Panc1 (cell line): ENCODE measurements around the gene PFKM. TPM values are rescaled to one million over a fixed set of nuclear protein-coding genes. Genes with fewer than 3 reads are reported as not detected.
A peak's percentile ranks its signal among the peaks of the same experiment; 100 is the strongest.

Experiments
- ATAC-seq: fragments of 200-7000 bp; cut with Tn5 transposase; 2 replicates; pipeline ENCODE4 v1.9.1; 2020; ENCODE audit warnings: mild to moderate bottlenecking, moderate library complexity
- BruUV-seq: library from RNA; stranded (reverse); fragments of 400-500 nt; replicated peaks from 2 replicates; lab custom pipeline; 2021; lab: Mats Ljungman, UMichigan
- CTCF ChIA-PET: fragments of 300-600 bp; sonication (Branson Sonifier 250); formaldehyde crosslinking; loops from one replicate; lab custom pipeline; 2022; ENCODE audit warnings: antibody characterized with exemption; lab: Charles Lee
- POLR2A ChIA-PET: fragments of 300-600 bp; sonication (Branson Sonifier 250); formaldehyde crosslinking; loops from one replicate; lab custom pipeline; 2022; ENCODE audit warnings: antibody characterized with exemption; lab: Charles Lee
- DNase-seq: peaks from one replicate; pipeline ENCODE4 v3.0.0-alpha.2; 2010; ENCODE audit warnings: low read depth, low spot score
- H3K27ac ChIP-seq: 2 replicates; pipeline ENCODE4 v1.5.1; 2011; ENCODE audit warnings: mild to moderate bottlenecking, low read length, inconsistent platforms
- H3K27me3 ChIP-seq: fragments of 200-500 bp; sonication (Bioruptor generic); 2 replicates; pipeline ENCODE4 v1.6.0; 2014; ENCODE audit warnings: low read length, inconsistent platforms; ENCODE audit not compliant: control insufficient read depth, insufficient read depth
- H3K36me3 ChIP-seq: fragments of 200-500 bp; sonication (Bioruptor generic); 2 replicates; pipeline ENCODE4 v1.5.1; 2014; ENCODE audit warnings: inconsistent platforms, mild to moderate bottlenecking, low read length, moderate library complexity; ENCODE audit not compliant: control insufficient read depth, insufficient read depth
- H3K4me1 ChIP-seq: 2 replicates; pipeline ENCODE4 v1.5.1; 2011; ENCODE audit warnings: inconsistent platforms, mild to moderate bottlenecking, low read length, moderate library complexity; ENCODE audit not compliant: control insufficient read depth, insufficient read depth
- H3K4me3 ChIP-seq, 2 experiments: 2 replicates each; pipeline ENCODE4 v1.5.1; 2011 to 2012; ENCODE audit warnings: low read depth in 2 of 2, low read length in 2 of 2, mild to moderate bottlenecking in 2 of 2, inconsistent platforms in 1 of 2, moderate library complexity in 1 of 2
- H3K9me3 ChIP-seq: fragments of 200-500 bp; sonication (Bioruptor generic); 2 replicates; pipeline ENCODE4 v1.5.1; 2014; ENCODE audit warnings: low read depth, mild to moderate bottlenecking, inconsistent platforms, low read length, moderate library complexity; ENCODE audit not compliant: control insufficient read depth, insufficient read depth
- POLR2AphosphoS5 ChIP-seq: IDR thresholded peaks from 2 replicates; pipeline ENCODE4 v1.6.1; 2012; ENCODE audit warnings: mild to moderate bottlenecking, low read depth, low read length, moderate library complexity
- SIN3A ChIP-seq: IDR thresholded peaks from 2 replicates; pipeline ENCODE4 v1.6.1; 2012; ENCODE audit warnings: low read depth, mild to moderate bottlenecking, low read length, moderate library complexity, borderline replicate concordance; ENCODE audit not compliant: insufficient read depth
- TCF7L2 ChIP-seq: IDR thresholded peaks from 2 replicates; pipeline ENCODE4 v1.6.1; 2011; ENCODE audit warnings: mild to moderate bottlenecking, low read depth, low read length, inconsistent platforms
- in situ Hi-C: cut with HindIII; loops from 2 replicates; pipeline ENCODE4 v1.10.0; 2016; ENCODE audit warnings: low sequenced_read_pairs, low pct_unique_long_range_greater_than_20kb
- intact Hi-C: fragments of 100-400 bp; cut with micrococcal nuclease; formaldehyde crosslinking; loops from one replicate; pipeline ENCODE4 v1.10.0; 2022; ENCODE audit not compliant: unreplicated experiment
- total RNA-seq: library from RNA; stranded (reverse); gene quantifications from one replicate; pipeline ENCODE4 v1.2.1, GENCODE V29; 2021; ENCODE audit not compliant: unreplicated experiment
- TF ChIP-seq, protein P1 (sequence below): fragments of 450-650 bp; IDR thresholded peaks from 2 replicates; pipeline ENCODE4 v1.5.1; 2017; ENCODE audit warnings: mild to moderate bottlenecking
- TF ChIP-seq, protein P2 (sequence below), 2 experiments: IDR thresholded peaks; 2 replicates each; pipeline ENCODE4 v1.6.1; 2011 to 2012; ENCODE audit warnings: low read depth in 2 of 2, control low read depth in 1 of 2, low read length in 1 of 2, mild to moderate bottlenecking in 1 of 2, moderate library complexity in 1 of 2; ENCODE audit not compliant: insufficient read depth in 1 of 2

The PFKM gene
- total RNA-seq, 1 experiment from 2014 or later = 56.1 TPM

GRCh38 chr12:48183091-48183875, 64.1 kb downstream of the PFKM start, which contains the start of gene CCDC184:
CCDC184 (plus strand) TSS chr12:48183644; CDS start chr12:48184123, 479 bp downstream.
- peak; percentile 38 for DNase-seq

DNA sequence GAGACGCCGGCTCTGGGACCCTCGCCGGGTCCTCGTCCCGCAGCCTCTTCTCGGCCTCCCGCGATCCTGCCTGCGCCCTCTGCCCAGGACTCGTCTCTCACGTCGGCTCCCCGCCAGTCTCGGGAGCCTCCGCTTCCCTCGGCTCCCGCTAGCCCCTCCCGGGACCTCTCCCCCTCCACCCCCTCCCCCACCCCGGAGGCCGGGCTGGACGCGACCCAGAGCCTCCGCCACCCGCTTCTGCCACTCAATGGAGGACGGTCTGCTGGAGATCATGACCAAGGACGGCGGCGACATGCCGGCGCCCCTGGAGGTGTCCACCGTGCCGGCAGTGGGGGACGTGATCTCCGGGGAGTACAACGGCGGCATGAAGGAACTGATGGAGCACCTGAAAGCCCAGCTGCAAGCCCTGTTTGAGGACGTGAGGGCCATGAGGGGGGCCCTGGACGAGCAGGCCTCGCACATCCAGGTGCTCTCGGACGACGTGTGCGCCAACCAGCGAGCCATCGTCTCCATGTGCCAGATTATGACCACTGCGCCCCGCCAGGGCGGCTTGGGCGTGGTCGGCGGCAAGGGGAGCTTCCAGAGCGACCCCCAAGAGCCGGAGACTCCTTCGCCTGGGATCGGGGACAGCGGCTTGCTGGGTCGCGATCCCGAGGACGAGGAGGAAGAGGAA, 64.8 kb downstream of the PFKM start:
- Histone ChIP-seq H3K9me3 (no peaks in the 10 kb centered on the region), H3K4me3 (peak overlapping the region; percentile 62 to 86), H3K4me1 (peaks cover 5% of the 10 kb centered on the region; the same call in 1 of the 2 replicates), H3K36me3 (no peaks in the 10 kb centered on the region), H3K27me3 (peaks cover 23% of the 10 kb centered on the region), H3K27ac (no peak overlapping the region)
- ChIA-PET POLR2A (no interaction called here), CTCF (no interaction called here)
- DNase-seq (no peak), ATAC-seq (peak; percentile 23)
- intact Hi-C loops = no loop called here
- in situ Hi-C loops = no loop called here
- BruUV-seq = no TSS peak
- no peak for TF ChIP-seq SIN3A
- TF ChIP-seq, protein P1, sequence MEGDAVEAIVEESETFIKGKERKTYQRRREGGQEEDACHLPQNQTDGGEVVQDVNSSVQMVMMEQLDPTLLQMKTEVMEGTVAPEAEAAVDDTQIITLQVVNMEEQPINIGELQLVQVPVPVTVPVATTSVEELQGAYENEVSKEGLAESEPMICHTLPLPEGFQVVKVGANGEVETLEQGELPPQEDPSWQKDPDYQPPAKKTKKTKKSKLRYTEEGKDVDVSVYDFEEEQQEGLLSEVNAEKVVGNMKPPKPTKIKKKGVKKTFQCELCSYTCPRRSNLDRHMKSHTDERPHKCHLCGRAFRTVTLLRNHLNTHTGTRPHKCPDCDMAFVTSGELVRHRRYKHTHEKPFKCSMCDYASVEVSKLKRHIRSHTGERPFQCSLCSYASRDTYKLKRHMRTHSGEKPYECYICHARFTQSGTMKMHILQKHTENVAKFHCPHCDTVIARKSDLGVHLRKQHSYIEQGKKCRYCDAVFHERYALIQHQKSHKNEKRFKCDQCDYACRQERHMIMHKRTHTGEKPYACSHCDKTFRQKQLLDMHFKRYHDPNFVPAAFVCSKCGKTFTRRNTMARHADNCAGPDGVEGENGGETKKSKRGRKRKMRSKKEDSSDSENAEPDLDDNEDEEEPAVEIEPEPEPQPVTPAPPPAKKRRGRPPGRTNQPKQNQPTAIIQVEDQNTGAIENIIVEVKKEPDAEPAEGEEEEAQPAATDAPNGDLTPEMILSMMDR = peak; percentile 16; the same call in 1 of the 2 replicates

More at GRCh38 chr12:48183091-48183875, 64.1 kb downstream of the PFKM start, which contains the start of gene CCDC184:
- ATAC-seq = peak; percentile 89
- ChIA-PET POLR2A (no interaction called here), CTCF (interaction anchor here (0.6 to 0.8 kb wide), 2 partner anchors 12 to 22 kb away, joined by 3 read pairs; no protein-coding TSS in a partner anchor)
- H3K27ac ChIP-seq = peak within 1 kb of the TSS; percentile 59
- H3K36me3 ChIP-seq = no peaks in the 10 kb centered on the region
- in situ Hi-C loops (no loop called here), intact Hi-C loops (no loop called here)
- peaks cover 23% of the 10 kb centered on the region for H3K27me3 ChIP-seq
- no peaks in the 10 kb centered on the region for H3K9me3 ChIP-seq
- H3K4me3 ChIP-seq = peak within 1 kb of the TSS; percentile 62 to 86
- H3K4me1 ChIP-seq = peaks cover 5% of the 10 kb centered on the region; the same call in 1 of the 2 replicates
- TF ChIP-seq, protein P1 = peak; percentile 65
- TF ChIP-seq POLR2AphosphoS5 = no peak
- TF ChIP-seq SIN3A = 0 out of 2 replicates have a peak, but pooled peaks have one; percentile 61
- TF ChIP-seq TCF7L2 = no peak
- BruUV-seq = no TSS peak

GRCh38 chr12:48184549-48184922, 65.4 kb downstream of the PFKM start:
- TF ChIP-seq, protein P2, sequence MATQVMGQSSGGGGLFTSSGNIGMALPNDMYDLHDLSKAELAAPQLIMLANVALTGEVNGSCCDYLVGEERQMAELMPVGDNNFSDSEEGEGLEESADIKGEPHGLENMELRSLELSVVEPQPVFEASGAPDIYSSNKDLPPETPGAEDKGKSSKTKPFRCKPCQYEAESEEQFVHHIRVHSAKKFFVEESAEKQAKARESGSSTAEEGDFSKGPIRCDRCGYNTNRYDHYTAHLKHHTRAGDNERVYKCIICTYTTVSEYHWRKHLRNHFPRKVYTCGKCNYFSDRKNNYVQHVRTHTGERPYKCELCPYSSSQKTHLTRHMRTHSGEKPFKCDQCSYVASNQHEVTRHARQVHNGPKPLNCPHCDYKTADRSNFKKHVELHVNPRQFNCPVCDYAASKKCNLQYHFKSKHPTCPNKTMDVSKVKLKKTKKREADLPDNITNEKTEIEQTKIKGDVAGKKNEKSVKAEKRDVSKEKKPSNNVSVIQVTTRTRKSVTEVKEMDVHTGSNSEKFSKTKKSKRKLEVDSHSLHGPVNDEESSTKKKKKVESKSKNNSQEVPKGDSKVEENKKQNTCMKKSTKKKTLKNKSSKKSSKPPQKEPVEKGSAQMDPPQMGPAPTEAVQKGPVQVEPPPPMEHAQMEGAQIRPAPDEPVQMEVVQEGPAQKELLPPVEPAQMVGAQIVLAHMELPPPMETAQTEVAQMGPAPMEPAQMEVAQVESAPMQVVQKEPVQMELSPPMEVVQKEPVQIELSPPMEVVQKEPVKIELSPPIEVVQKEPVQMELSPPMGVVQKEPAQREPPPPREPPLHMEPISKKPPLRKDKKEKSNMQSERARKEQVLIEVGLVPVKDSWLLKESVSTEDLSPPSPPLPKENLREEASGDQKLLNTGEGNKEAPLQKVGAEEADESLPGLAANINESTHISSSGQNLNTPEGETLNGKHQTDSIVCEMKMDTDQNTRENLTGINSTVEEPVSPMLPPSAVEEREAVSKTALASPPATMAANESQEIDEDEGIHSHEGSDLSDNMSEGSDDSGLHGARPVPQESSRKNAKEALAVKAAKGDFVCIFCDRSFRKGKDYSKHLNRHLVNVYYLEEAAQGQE (IDR thresholded peaks at IDR 0.05; ENCODE audit: insufficient read depth in 1 of 2, low read depth in 2 of 2, low read length in 1 of 2) = no peak
- TF ChIP-seq TCF7L2 (no peak), SIN3A (no peak), POLR2AphosphoS5 (no peak)
- TF ChIP-seq, protein P1 = no peak
- in situ Hi-C loops = no loop called here
- Histone ChIP-seq H3K36me3 (no peaks in the 10 kb centered on the region), H3K4me3 (peak overlapping the region in 1 of 2 experiments; percentile 62; a peak in 1 of 4 replicates), H3K27ac (no peak overlapping the region), H3K9me3 (no peaks in the 10 kb centered on the region), H3K27me3 (peaks cover 22% of the 10 kb centered on the region), H3K4me1 (peaks cover 5% of the 10 kb centered on the region; the same call in 1 of the 2 replicates)
- ATAC-seq (no peak), DNase-seq (no peak)
- CTCF ChIA-PET = no interaction called here
- POLR2A ChIA-PET = no interaction called here
- intact Hi-C loops = no loop called here
- no TSS peak for BruUV-seq
